Liver (tissue), 9 donors: ENCODE data around the gene CEACAM1. TPM values are rescaled to one million over a fixed set of nuclear protein-coding genes. Genes with fewer than 3 reads are reported as not detected.

Experiments used
- DNase-seq: peaks from one replicate; pipeline ENCODE4 v3.0.0-alpha.2; 2017; ENCODE audit warnings: low spot score
- H3K27ac ChIP-seq, 2 donors: one replicate each; pipeline ENCODE4 v1.7.0; 2013; ENCODE audit warnings: inconsistent platforms in 2 of 2, low read length in 2 of 2, control low read depth in 1 of 2, low read depth in 1 of 2, mild to moderate bottlenecking in 1 of 2
- H3K27me3 ChIP-seq, 4 donors: one replicate each; pipeline versions ENCODE4 v1.6.1 to v1.7.0; 2013; ENCODE audit warnings: low read length in 3 of 4, inconsistent platforms in 1 of 4, mild to moderate bottlenecking in 1 of 4, moderate library complexity in 1 of 4; ENCODE audit not compliant: control insufficient read depth in 4 of 4, insufficient read depth in 4 of 4
- H3K36me3 ChIP-seq, 4 donors: one replicate each; pipeline versions ENCODE4 v1.6.1 to v1.7.0; 2013; ENCODE audit warnings: low read length in 3 of 4, mild to moderate bottlenecking in 3 of 4, low read depth in 1 of 4, moderate library complexity in 1 of 4; ENCODE audit not compliant: control insufficient read depth in 4 of 4, insufficient read depth in 3 of 4
- H3K4me1 ChIP-seq, 4 donors: one replicate each; pipeline versions ENCODE4 v1.6.1 to v1.7.0; 2013; ENCODE audit warnings: low read length in 3 of 4, mild to moderate bottlenecking in 3 of 4, moderate library complexity in 1 of 4; ENCODE audit not compliant: control insufficient read depth in 4 of 4, insufficient read depth in 4 of 4
- H3K4me3 ChIP-seq, 3 donors: one replicate each; pipeline versions ENCODE4 v1.6.1 to v1.7.0; 2013; ENCODE audit warnings: low read length in 3 of 3, control low read depth in 1 of 3, low read depth in 1 of 3, mild to moderate bottlenecking in 1 of 3
- H3K9ac ChIP-seq, 2 donors: one replicate each; pipeline ENCODE4 v1.7.0; 2013; ENCODE audit warnings: low read length in 2 of 2, mild to moderate bottlenecking in 2 of 2, moderate library complexity in 2 of 2, control low read depth in 1 of 2, low read depth in 1 of 2
- H3K9me3 ChIP-seq, 4 donors: one replicate each; pipeline versions ENCODE4 v1.6.1 to v1.7.0; 2013; ENCODE audit warnings: low read length in 3 of 4; ENCODE audit not compliant: control insufficient read depth in 4 of 4
- ATF3 ChIP-seq: IDR thresholded peaks from 2 replicates; pipeline ENCODE4 v1.6.1; 2016; ENCODE audit warnings: antibody characterized with exemption
- CTCF ChIP-seq: fragments of 150-350 bp; IDR thresholded peaks from 2 replicates; pipeline ENCODE4 v1.5.1; 2017; ENCODE audit warnings: improper control_type of control experiment, low read depth, low read length; ENCODE audit not compliant: missing input control
- EGR1 ChIP-seq, 2 donors: IDR thresholded peaks; 2 replicates each; pipeline ENCODE4 v1.6.1; 2016 to 2018; ENCODE audit warnings: antibody characterized with exemption in 2 of 2, low read depth in 2 of 2
- FOXA1 ChIP-seq: IDR thresholded peaks from 2 replicates; pipeline ENCODE4 v1.6.1; 2016; ENCODE audit warnings: antibody characterized with exemption
- FOXA2 ChIP-seq: IDR thresholded peaks from 2 replicates; pipeline ENCODE4 v1.6.1; 2016; ENCODE audit warnings: antibody characterized with exemption
- GABPA ChIP-seq, 2 donors: IDR thresholded peaks in 1 of 2; conservative IDR thresholded peaks in 1 of 2; 2 replicates each; pipeline ENCODE4 v1.6.1; 2016; ENCODE audit warnings: antibody characterized with exemption in 2 of 2, mild to moderate bottlenecking in 1 of 2, moderate library complexity in 1 of 2
- HNF4A ChIP-seq, 2 donors: conservative IDR thresholded peaks; 2 replicates each; pipeline ENCODE4 v1.6.1; 2016; ENCODE audit warnings: antibody characterized with exemption in 2 of 2, mild to moderate bottlenecking in 2 of 2
- HNF4G ChIP-seq: IDR thresholded peaks from 2 replicates; pipeline ENCODE4 v1.6.1; 2016; ENCODE audit warnings: antibody characterized with exemption
- JUND ChIP-seq, 2 donors: IDR thresholded peaks; 2 replicates each; pipeline ENCODE4 v1.6.1; 2016; ENCODE audit warnings: antibody characterized with exemption in 2 of 2
- MAX ChIP-seq: IDR thresholded peaks from 2 replicates; pipeline ENCODE4 v1.6.1; 2016; ENCODE audit warnings: antibody characterized with exemption
- NR2F2 ChIP-seq: IDR thresholded peaks from 2 replicates; pipeline ENCODE4 v1.6.1; 2016; ENCODE audit warnings: antibody characterized with exemption
- RAD21 ChIP-seq, 2 donors: IDR thresholded peaks; 2 replicates each; pipeline ENCODE4 v1.6.1; 2016; ENCODE audit warnings: antibody characterized with exemption in 2 of 2, mild to moderate bottlenecking in 2 of 2
- REST ChIP-seq: IDR thresholded peaks from 2 replicates; pipeline ENCODE4 v1.6.1; 2016; ENCODE audit warnings: antibody characterized with exemption, mild to moderate bottlenecking
- RXRA ChIP-seq, 2 donors: IDR thresholded peaks; 2 replicates each; pipeline ENCODE4 v1.6.1; 2017 to 2018; ENCODE audit warnings: antibody characterized with exemption in 2 of 2, mild to moderate bottlenecking in 1 of 2
- SP1 ChIP-seq: IDR thresholded peaks from 2 replicates; pipeline ENCODE4 v1.6.1; 2018; ENCODE audit warnings: antibody characterized with exemption, mild to moderate bottlenecking
- TAF1 ChIP-seq: conservative IDR thresholded peaks from 2 replicates; pipeline ENCODE4 v1.6.1; 2016; ENCODE audit warnings: antibody characterized with exemption, mild to moderate bottlenecking
- YY1 ChIP-seq: IDR thresholded peaks from 2 replicates; pipeline ENCODE4 v1.6.1; 2016; ENCODE audit warnings: antibody characterized with exemption, mild to moderate bottlenecking
- ZBTB33 ChIP-seq: IDR thresholded peaks from 2 replicates; pipeline ENCODE4 v1.6.1; 2016; ENCODE audit warnings: antibody characterized with exemption
- WGBS: extraction: QIAGEN DNeasy Blood & Tissue Kit; methylation state at CpG from one replicate; pipeline ENCODE4 v1.1.7; 2013; 5-methylcytosine and 5-hydroxymethylcytosine counted together
- polyA plus RNA-seq, 2 donors: library from polyadenylated mRNA; stranded (reverse) in 1 of 2; unstranded in 1 of 2; fragments of 200-250 nt in 1 of 2; fragments of >200 nt in 1 of 2; fragmentation: Nextera tagmentation in 1 of 2; extraction: Ambion mirVana in 1 of 2; gene quantifications; one replicate each; pipeline versions ENCODE4 v1.2.1 to v1.2.3, GENCODE V29; 2013 to 2015
- total RNA-seq, 2 donors: library from RNA; depleted of rRNA; stranded (reverse); fragments of >200 nt; gene quantifications; one replicate each; pipeline ENCODE4 v1.2.3, GENCODE V29; 2014
- donor health status: healthy.
- donor health status: healthy.
- donor health status: healthy.
- donor health status: healthy.
- donor health status: healthy.

CEACAM1 gene
- total and polyA plus RNA-seq, 4 donors = 8.3 to 36.7 (median 26.8) TPM

- Histone ChIP-seq H3K4me1 (peaks cover 7 to 51% (median 37%) of the 10 kb centered on the region in 4 donors), H3K27ac (peak overlapping the region; percentile 62 to 86), H3K9me3 (no peaks in the 10 kb centered on the region), H3K27me3 (no peaks in the 10 kb centered on the region), H3K9ac (peak overlapping the region in 1 of 2 donors; percentile 71), H3K36me3 (no peaks in the 10 kb centered on the region), H3K4me3 (no peak overlapping the region)
- DNase-seq = peak; percentile 43
- 21% methylated on average over 3 of the region's 3 CpGs for WGBS
- TF ChIP-seq SP1 = peak; percentile 96
- peak; percentile 70 to 82 for TF ChIP-seq RXRA (IDR thresholded peaks at IDR 0.05)
- no peak for TF ChIP-seq FOXA1
- TF ChIP-seq GABPA (IDR thresholded peaks at IDR 0.05 in 1 of 2, conservative IDR thresholded peaks at IDR 0.05 in 1 of 2) = peak in 1 of 2 donors; percentile 36
- peak in 1 of 2 donors; percentile 18 for TF ChIP-seq RAD21 (IDR thresholded peaks at IDR 0.05)
- peak; percentile 80 for TF ChIP-seq TAF1
- TF ChIP-seq FOXA2 = peak; percentile 81
- peak; percentile 81 for TF ChIP-seq HNF4G
- no peak for TF ChIP-seq NR2F2
- peak; percentile 60 to 79 for TF ChIP-seq JUND (IDR thresholded peaks at IDR 0.05)
- peak; percentile 81 for TF ChIP-seq REST
- no peak for TF ChIP-seq ATF3
- TF ChIP-seq CTCF = no peak
- no peak for TF ChIP-seq YY1
- peak; percentile 70 for TF ChIP-seq MAX
- peak; percentile 75 for TF ChIP-seq ZBTB33
- TF ChIP-seq EGR1 (IDR thresholded peaks at IDR 0.05; ENCODE audit: low read depth in 2 of 2) = peak in 1 of 2 donors; percentile 44
- TF ChIP-seq HNF4A (conservative IDR thresholded peaks at IDR 0.05) = peak; percentile 91 to 92
Observed at GRCh38 chr19:42497492-42498168, 30.7 kb downstream of the CEACAM1 start.
